BLaER1 (cell line): ENCODE measurements around the gene C4A.

Experiments
- H3K27ac ChIP-seq: shearing (Covaris generic); formaldehyde crosslinking; 2 replicates; pipeline ENCODE4 v1.8.1; 2022
- H3K27me3 ChIP-seq: shearing (Covaris generic); formaldehyde crosslinking; 2 replicates; pipeline ENCODE4 v1.8.1; 2022
- H3K36me3 ChIP-seq: shearing (Covaris generic); formaldehyde crosslinking; 2 replicates; pipeline ENCODE4 v1.8.1; 2022
- H3K4me1 ChIP-seq: shearing (Covaris generic); formaldehyde crosslinking; 2 replicates; pipeline ENCODE4 v1.8.1; 2022
- H3K4me2 ChIP-seq: shearing (Covaris generic); formaldehyde crosslinking; 2 replicates; pipeline ENCODE4 v1.8.1; 2022
- H3K4me3 ChIP-seq: shearing (Covaris generic); formaldehyde crosslinking; 2 replicates; pipeline ENCODE4 v1.8.1; 2022
- H3K9ac ChIP-seq: shearing (Covaris generic); formaldehyde crosslinking; 2 replicates; pipeline ENCODE4 v1.8.1; 2022
- H3K9me3 ChIP-seq: shearing (Covaris generic); formaldehyde crosslinking; 2 replicates; pipeline ENCODE4 v1.8.1; 2022
- H4K20me1 ChIP-seq: shearing (Covaris generic); formaldehyde crosslinking; 2 replicates; pipeline ENCODE4 v1.8.1; 2022
- Cebpa-rat ChIP-seq: shearing (Covaris generic); IDR thresholded peaks from 2 replicates; pipeline ENCODE4 v1.8.1; 2022

The C4A gene

GRCh38 chr6:31947070-31947675 is 34.7 kb upstream of the C4A start:
- Histone ChIP-seq H3K4me2 (no peak overlapping the region), H3K27me3 (no peaks in the 10 kb centered on the region), H3K4me3 (no peak overlapping the region), H3K9ac (no peak overlapping the region), H3K9me3 (no peaks in the 10 kb centered on the region), H3K27ac (no peak overlapping the region), H3K4me1 (no peaks in the 10 kb centered on the region), H4K20me1 (no peaks in the 10 kb centered on the region), H3K36me3 (peaks cover 24% of the 10 kb centered on the region)
- TF ChIP-seq Cebpa-rat = no peak

- no peak overlapping the region for H3K27ac ChIP-seq
- no peak overlapping the region for H3K4me2 ChIP-seq
- H3K9me3 ChIP-seq = no peaks in the 10 kb centered on the region
- peaks cover 31% of the 10 kb centered on the region for H3K36me3 ChIP-seq
- no peak overlapping the region for H3K4me3 ChIP-seq
- no peaks in the 10 kb centered on the region for H3K27me3 ChIP-seq
- H3K4me1 ChIP-seq = no peaks in the 10 kb centered on the region
- H3K9ac ChIP-seq = no peak overlapping the region
- TF ChIP-seq Cebpa-rat = no peak
- no peaks in the 10 kb centered on the region for H4K20me1 ChIP-seq
Measured at GRCh38 chr6:31947864-31948263, 34.0 kb upstream of the C4A start.

- H3K36me3 ChIP-seq = peaks cover 35% of the 10 kb centered on the region
- H3K27ac ChIP-seq = no peak overlapping the region
- TF ChIP-seq Cebpa-rat = no peak
- no peaks in the 10 kb centered on the region for H3K27me3 ChIP-seq
- no peak overlapping the region for H3K4me2 ChIP-seq
- H3K9ac ChIP-seq = no peak overlapping the region
- H3K9me3 ChIP-seq = no peaks in the 10 kb centered on the region
- no peaks in the 10 kb centered on the region for H3K4me1 ChIP-seq
- no peaks in the 10 kb centered on the region for H4K20me1 ChIP-seq
- no peak overlapping the region for H3K4me3 ChIP-seq
Measured at GRCh38 chr6:31948306-31948705, 33.6 kb upstream of the C4A start.

- Histone ChIP-seq H3K27me3 (no peaks in the 10 kb centered on the region), H3K9me3 (no peaks in the 10 kb centered on the region), H4K20me1 (no peaks in the 10 kb centered on the region), H3K4me1 (no peaks in the 10 kb centered on the region), H3K4me2 (no peak overlapping the region), H3K9ac (no peak overlapping the region), H3K36me3 (peaks cover 41% of the 10 kb centered on the region), H3K4me3 (no peak overlapping the region), H3K27ac (no peak overlapping the region)
- TF ChIP-seq Cebpa-rat = 0 out of 2 replicates have a peak, but pooled peaks have one; percentile 16
Measured at GRCh38 chr6:31948753-31949413, 33.0 kb upstream of the C4A start.

GRCh38 chr6:31949926-31950548 is 31.8 kb upstream of the C4A start:
- H3K4me2 ChIP-seq = no peak overlapping the region
- no peaks in the 10 kb centered on the region for H3K9me3 ChIP-seq
- peaks cover 52% of the 10 kb centered on the region for H3K36me3 ChIP-seq
- no peak overlapping the region for H3K9ac ChIP-seq
- no peak overlapping the region for H3K4me3 ChIP-seq
- H3K27me3 ChIP-seq = no peaks in the 10 kb centered on the region
- no peak overlapping the region for H3K27ac ChIP-seq
- H3K4me1 ChIP-seq = no peaks in the 10 kb centered on the region
- TF ChIP-seq Cebpa-rat = no peak
- no peaks in the 10 kb centered on the region for H4K20me1 ChIP-seq

GRCh38 chr6:31952140-31952805 is 29.6 kb upstream of the C4A start:
- H3K4me3 ChIP-seq = no peak overlapping the region
- peaks cover 75% of the 10 kb centered on the region for H3K36me3 ChIP-seq
- TF ChIP-seq Cebpa-rat = no peak
- no peak overlapping the region for H3K9ac ChIP-seq
- H3K4me2 ChIP-seq = no peak overlapping the region
- no peak overlapping the region for H3K27ac ChIP-seq
- no peaks in the 10 kb centered on the region for H4K20me1 ChIP-seq
- H3K9me3 ChIP-seq = no peaks in the 10 kb centered on the region
- H3K4me1 ChIP-seq = peaks cover 1% of the 10 kb centered on the region
- H3K27me3 ChIP-seq = no peaks in the 10 kb centered on the region

- Histone ChIP-seq H4K20me1 (no peaks in the 10 kb centered on the region), H3K27me3 (no peaks in the 10 kb centered on the region), H3K36me3 (peaks cover 76% of the 10 kb centered on the region), H3K4me3 (no peak overlapping the region), H3K4me1 (peaks cover 7% of the 10 kb centered on the region), H3K9ac (no peak overlapping the region), H3K4me2 (no peak overlapping the region), H3K9me3 (no peaks in the 10 kb centered on the region), H3K27ac (no peak overlapping the region)
- no peak for TF ChIP-seq Cebpa-rat
Measured at GRCh38 chr6:31952890-31953289, 29.0 kb upstream of the C4A start.

GRCh38 chr6:31954511-31954910 is 27.3 kb upstream of the C4A start:
- H3K4me1 ChIP-seq = peaks cover 16% of the 10 kb centered on the region
- peaks cover 76% of the 10 kb centered on the region for H3K36me3 ChIP-seq
- H3K27ac ChIP-seq = no peak overlapping the region
- H4K20me1 ChIP-seq = no peaks in the 10 kb centered on the region
- no peaks in the 10 kb centered on the region for H3K9me3 ChIP-seq
- no peak for TF ChIP-seq Cebpa-rat
- H3K4me2 ChIP-seq = no peak overlapping the region
- H3K9ac ChIP-seq = peak overlapping the region; percentile 38; the same call in 1 of the 2 replicates
- H3K27me3 ChIP-seq = no peaks in the 10 kb centered on the region
- no peak overlapping the region for H3K4me3 ChIP-seq

- Histone ChIP-seq H3K27ac (no peak overlapping the region), H3K4me3 (no peak overlapping the region), H3K4me1 (peaks cover 26% of the 10 kb centered on the region)
Measured at GRCh38 chr6:31956796-31957195, 25.1 kb upstream of the C4A start.

GRCh38 chr6:31958412-31958740 is 23.5 kb upstream of the C4A start:
- no peaks in the 10 kb centered on the region for H4K20me1 ChIP-seq
- no peaks in the 10 kb centered on the region for H3K27me3 ChIP-seq
- peaks cover 77% of the 10 kb centered on the region for H3K36me3 ChIP-seq
- peaks cover 26% of the 10 kb centered on the region for H3K4me1 ChIP-seq
- no peaks in the 10 kb centered on the region for H3K9me3 ChIP-seq
- H3K4me3 ChIP-seq = peak overlapping the region; percentile 81
- TF ChIP-seq Cebpa-rat = no peak
- H3K4me2 ChIP-seq = peak overlapping the region; percentile 97
- peak overlapping the region; percentile 87 for H3K9ac ChIP-seq
- H3K27ac ChIP-seq = peak overlapping the region; percentile 71

More at GRCh38 chr6:31956796-31957195, 25.1 kb upstream of the C4A start:
- H3K27me3 ChIP-seq = no peaks in the 10 kb centered on the region
- H3K36me3 ChIP-seq = peaks cover 77% of the 10 kb centered on the region
- TF ChIP-seq Cebpa-rat = no peak
- no peak overlapping the region for H3K4me2 ChIP-seq
- H4K20me1 ChIP-seq = no peaks in the 10 kb centered on the region
- no peak overlapping the region for H3K9ac ChIP-seq
- H3K9me3 ChIP-seq = no peaks in the 10 kb centered on the region
